Measurements from ENCODE around the gene BABAM2.

BABAM2 gene

GRCh38 chr2:28199995-28200679 is 309.6 kb downstream of the BABAM2 start:
- CTCF ChIA-PET, result interaction anchor here (1.1 to 1.3 kb wide), 3 partner anchors 12 to 26 kb away, joined by 3 read pairs; no protein-coding TSS in a partner anchor
- POLR2A ChIA-PET, result no interaction called here
- Histone ChIP-seq H3K4me1 (ENCODE audit: control extremely low read depth in 1 of 4, control insufficient read depth in 4 of 4, insufficient read depth in 4 of 4, low read length in 3 of 4) (no peaks in the 10 kb centered on the region), H3K27ac (ENCODE audit: insufficient read depth in 1 of 2, low read depth in 1 of 2, low read length in 2 of 2, poor library complexity in 1 of 2, severe bottlenecking in 2 of 2) (no peak overlapping the region), H3K36me3 (ENCODE audit: control insufficient read depth in 4 of 4, insufficient read depth in 4 of 4, low read length in 3 of 4) (peaks cover 0 to 2% (median under 1%) of the 10 kb centered on the region in 4 experiments), H3K27me3 (replicated peaks in 2 of 5; ENCODE audit: control insufficient read depth in 4 of 5, insufficient read depth in 5 of 5, low read length in 4 of 5) (no peaks in the 10 kb centered on the region), H3K4me3 (ENCODE audit: control insufficient read depth in 1 of 7, extremely low read depth in 1 of 7, insufficient read depth in 4 of 7, low read depth in 2 of 7, low read length in 6 of 7) (no peak overlapping the region), H3K9me3 (ENCODE audit: control extremely low read depth in 1 of 5, control insufficient read depth in 4 of 5, insufficient read depth in 2 of 5, low read depth in 1 of 5, low read length in 4 of 5) (no peaks in the 10 kb centered on the region)
- no peak for DNase-seq
- 100% methylated on average over 1 of the region's 2 CpGs for WGBS (ENCODE audit: insufficient coverage)

GRCh38 chr2:28201671-28202180 is 311.2 kb downstream of the BABAM2 start:
- 98% methylated on average over 5 of the region's 7 CpGs for WGBS (ENCODE audit: insufficient coverage)
- no peak for DNase-seq
- POLR2A ChIA-PET, result no interaction called here
- Histone ChIP-seq H3K4me3 (ENCODE audit: control insufficient read depth in 1 of 7, extremely low read depth in 1 of 7, insufficient read depth in 4 of 7, low read depth in 2 of 7, low read length in 6 of 7) (no peak overlapping the region), H3K27me3 (replicated peaks in 2 of 5; ENCODE audit: control insufficient read depth in 4 of 5, insufficient read depth in 5 of 5, low read length in 4 of 5) (no peaks in the 10 kb centered on the region), H3K36me3 (ENCODE audit: control insufficient read depth in 4 of 4, insufficient read depth in 4 of 4, low read length in 3 of 4) (peaks cover 0 to 2% (median under 1%) of the 10 kb centered on the region in 4 experiments), H3K4me1 (ENCODE audit: control extremely low read depth in 1 of 4, control insufficient read depth in 4 of 4, insufficient read depth in 4 of 4, low read length in 3 of 4) (no peaks in the 10 kb centered on the region), H3K27ac (ENCODE audit: insufficient read depth in 1 of 2, low read depth in 1 of 2, low read length in 2 of 2, poor library complexity in 1 of 2, severe bottlenecking in 2 of 2) (no peak overlapping the region), H3K9me3 (ENCODE audit: control extremely low read depth in 1 of 5, control insufficient read depth in 4 of 5, insufficient read depth in 2 of 5, low read depth in 1 of 5, low read length in 4 of 5) (no peaks in the 10 kb centered on the region)
- CTCF ChIA-PET, result interaction anchor here (1.2 kb wide), 1 partner anchor 24 kb away, joined by 4 read pairs; no protein-coding TSS in a partner anchor

- POLR2A ChIA-PET, result no interaction called here
- CTCF ChIA-PET, result no interaction called here
Measured at GRCh38 chr2:28202719-28203118, 312.2 kb downstream of the BABAM2 start.

GRCh38 chr2:28206762-28207161 is 316.2 kb downstream of the BABAM2 start:
- Histone ChIP-seq H3K27me3 (replicated peaks in 2 of 5; ENCODE audit: control insufficient read depth in 4 of 5, insufficient read depth in 5 of 5, low read length in 4 of 5) (no peaks in the 10 kb centered on the region), H3K36me3 (ENCODE audit: control insufficient read depth in 4 of 4, insufficient read depth in 4 of 4, low read length in 3 of 4) (peaks cover 0 to 2% (median under 1%) of the 10 kb centered on the region in 4 experiments), H3K27ac (ENCODE audit: insufficient read depth in 1 of 2, low read depth in 1 of 2, low read length in 2 of 2, poor library complexity in 1 of 2, severe bottlenecking in 2 of 2) (no peak overlapping the region), H3K9me3 (ENCODE audit: control extremely low read depth in 1 of 5, control insufficient read depth in 4 of 5, insufficient read depth in 2 of 5, low read depth in 1 of 5, low read length in 4 of 5) (no peaks in the 10 kb centered on the region), H3K4me1 (ENCODE audit: control extremely low read depth in 1 of 4, control insufficient read depth in 4 of 4, insufficient read depth in 4 of 4, low read length in 3 of 4) (peaks cover 0 to 5% (median 0%) of the 10 kb centered on the region in 4 experiments), H3K4me3 (ENCODE audit: control insufficient read depth in 1 of 7, extremely low read depth in 1 of 7, insufficient read depth in 4 of 7, low read depth in 2 of 7, low read length in 6 of 7) (no peak overlapping the region)
- DNase-seq, result no peak
- CTCF ChIA-PET, result interaction anchor here (0.7 kb wide), 1 partner anchor 10 kb away, joined by 3 read pairs; no protein-coding TSS in a partner anchor
- 80% methylated on average over 1 of the region's 3 CpGs for WGBS (ENCODE audit: insufficient coverage)
- POLR2A ChIA-PET, result no interaction called here

More at GRCh38 chr2:28202719-28203118, 312.2 kb downstream of the BABAM2 start:
- Histone ChIP-seq H3K36me3 (ENCODE audit: control insufficient read depth in 4 of 4, insufficient read depth in 4 of 4, low read length in 3 of 4) (peaks cover 0 to 2% (median 1%) of the 10 kb centered on the region in 4 experiments), H3K9me3 (ENCODE audit: control extremely low read depth in 1 of 5, control insufficient read depth in 4 of 5, insufficient read depth in 2 of 5, low read depth in 1 of 5, low read length in 4 of 5) (no peaks in the 10 kb centered on the region), H3K27me3 (replicated peaks in 2 of 5; ENCODE audit: control insufficient read depth in 4 of 5, insufficient read depth in 5 of 5, low read length in 4 of 5) (no peaks in the 10 kb centered on the region), H3K4me3 (ENCODE audit: control insufficient read depth in 1 of 7, extremely low read depth in 1 of 7, insufficient read depth in 4 of 7, low read depth in 2 of 7, low read length in 6 of 7) (no peak overlapping the region), H3K4me1 (ENCODE audit: control extremely low read depth in 1 of 4, control insufficient read depth in 4 of 4, insufficient read depth in 4 of 4, low read length in 3 of 4) (no peaks in the 10 kb centered on the region), H3K27ac (ENCODE audit: insufficient read depth in 1 of 2, low read depth in 1 of 2, low read length in 2 of 2, poor library complexity in 1 of 2, severe bottlenecking in 2 of 2) (no peak overlapping the region)
- no peak for DNase-seq
- 100% methylated on average over 1 of the region's 3 CpGs for WGBS (ENCODE audit: insufficient coverage)

GRCh38 chr2:28209261-28209691 is 318.7 kb downstream of the BABAM2 start:
- no peak for DNase-seq
- Histone ChIP-seq H3K4me3 (ENCODE audit: control insufficient read depth in 1 of 7, extremely low read depth in 1 of 7, insufficient read depth in 4 of 7, low read depth in 2 of 7, low read length in 6 of 7) (no peak overlapping the region), H3K9me3 (ENCODE audit: control extremely low read depth in 1 of 5, control insufficient read depth in 4 of 5, insufficient read depth in 2 of 5, low read depth in 1 of 5, low read length in 4 of 5) (no peaks in the 10 kb centered on the region), H3K36me3 (ENCODE audit: control insufficient read depth in 4 of 4, insufficient read depth in 4 of 4, low read length in 3 of 4) (peaks cover 0 to 2% (median 0%) of the 10 kb centered on the region in 4 experiments), H3K4me1 (ENCODE audit: control extremely low read depth in 1 of 4, control insufficient read depth in 4 of 4, insufficient read depth in 4 of 4, low read length in 3 of 4) (peaks cover 0 to 5% (median 0%) of the 10 kb centered on the region in 4 experiments), H3K27me3 (replicated peaks in 2 of 5; ENCODE audit: control insufficient read depth in 4 of 5, insufficient read depth in 5 of 5, low read length in 4 of 5) (no peaks in the 10 kb centered on the region), H3K27ac (ENCODE audit: insufficient read depth in 1 of 2, low read depth in 1 of 2, low read length in 2 of 2, poor library complexity in 1 of 2, severe bottlenecking in 2 of 2) (no peak overlapping the region)
- CTCF ChIA-PET, result no interaction called here
- 100% methylated on average over 2 of the region's 3 CpGs for WGBS (ENCODE audit: insufficient coverage)
- POLR2A ChIA-PET, result interaction anchor here (0.6 kb wide), 1 partner anchor 13 kb away, joined by 3 read pairs; no protein-coding TSS in a partner anchor

- ChIA-PET POLR2A (no interaction called here), CTCF (interaction anchor here (1.8 kb wide), 1 partner anchor 15 kb away, joined by 5 read pairs; no protein-coding TSS in a partner anchor)
- Histone ChIP-seq H3K27me3 (replicated peaks in 2 of 5; ENCODE audit: control insufficient read depth in 4 of 5, insufficient read depth in 5 of 5, low read length in 4 of 5) (no peaks in the 10 kb centered on the region), H3K4me3 (ENCODE audit: control insufficient read depth in 1 of 7, extremely low read depth in 1 of 7, insufficient read depth in 4 of 7, low read depth in 2 of 7, low read length in 6 of 7) (no peak overlapping the region), H3K36me3 (ENCODE audit: control insufficient read depth in 4 of 4, insufficient read depth in 4 of 4, low read length in 3 of 4) (peaks cover 0 to 2% (median 0%) of the 10 kb centered on the region in 4 experiments), H3K9me3 (ENCODE audit: control extremely low read depth in 1 of 5, control insufficient read depth in 4 of 5, insufficient read depth in 2 of 5, low read depth in 1 of 5, low read length in 4 of 5) (no peaks in the 10 kb centered on the region), H3K27ac (ENCODE audit: insufficient read depth in 1 of 2, low read depth in 1 of 2, low read length in 2 of 2, poor library complexity in 1 of 2, severe bottlenecking in 2 of 2) (no peak overlapping the region), H3K4me1 (ENCODE audit: control extremely low read depth in 1 of 4, control insufficient read depth in 4 of 4, insufficient read depth in 4 of 4, low read length in 3 of 4) (peaks cover 0 to 5% (median 0%) of the 10 kb centered on the region in 4 experiments)
- peak in 2 of 3 donors; percentile 9 to 17 for DNase-seq
Measured at GRCh38 chr2:28209864-28210263, 319.3 kb downstream of the BABAM2 start.

GRCh38 chr2:28210535-28210934 is 320.0 kb downstream of the BABAM2 start:
- no peaks in the 10 kb centered on the region for H3K9me3 ChIP-seq (ENCODE audit: control extremely low read depth in 1 of 5, control insufficient read depth in 4 of 5, insufficient read depth in 2 of 5, low read depth in 1 of 5, low read length in 4 of 5)
- peaks cover 0 to 5% (median 0%) of the 10 kb centered on the region in 4 experiments for H3K4me1 ChIP-seq (ENCODE audit: control extremely low read depth in 1 of 4, control insufficient read depth in 4 of 4, insufficient read depth in 4 of 4, low read length in 3 of 4)
- H3K27ac ChIP-seq (ENCODE audit: insufficient read depth in 1 of 2, low read depth in 1 of 2, low read length in 2 of 2, poor library complexity in 1 of 2, severe bottlenecking in 2 of 2), result no peak overlapping the region
- no peak for DNase-seq
- no peak overlapping the region for H3K4me3 ChIP-seq (ENCODE audit: control insufficient read depth in 1 of 7, extremely low read depth in 1 of 7, insufficient read depth in 4 of 7, low read depth in 2 of 7, low read length in 6 of 7)
- no peaks in the 10 kb centered on the region for H3K27me3 ChIP-seq (replicated peaks in 2 of 5; ENCODE audit: control insufficient read depth in 4 of 5, insufficient read depth in 5 of 5, low read length in 4 of 5)
- no CpG with 5 or more reads among the region's 1 CpG for WGBS (ENCODE audit: insufficient coverage)
- peaks cover 0 to 2% (median 0%) of the 10 kb centered on the region in 4 experiments for H3K36me3 ChIP-seq (ENCODE audit: control insufficient read depth in 4 of 4, insufficient read depth in 4 of 4, low read length in 3 of 4)
- POLR2A ChIA-PET, result no interaction called here
- CTCF ChIA-PET, result interaction anchor here (1.8 kb wide), 1 partner anchor 15 kb away, joined by 5 read pairs; no protein-coding TSS in a partner anchor

Data from common myeloid progenitor, CD34-positive (primary cell).